ENCODE measurements around the gene PHLDA1.

DNA sequence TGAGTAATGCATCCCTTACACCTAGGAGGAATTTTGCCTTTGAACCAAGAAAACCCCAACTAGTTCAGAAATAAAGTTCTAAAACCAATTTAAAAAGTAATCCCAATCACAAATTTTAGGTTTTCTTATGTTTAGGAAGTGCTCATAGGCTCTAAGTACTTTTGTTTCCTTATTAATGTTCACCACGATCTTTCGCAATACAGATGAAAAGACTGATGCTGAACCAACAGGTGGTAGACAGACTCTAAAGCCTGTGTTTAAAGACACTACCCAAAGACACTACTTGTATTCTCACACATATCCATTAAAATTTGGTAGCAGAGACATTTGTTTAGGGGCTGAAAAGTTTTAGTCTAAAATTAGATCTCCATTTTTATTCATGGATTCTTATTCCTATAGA, 10.6 kb upstream of the PHLDA1 start:
- TF ChIP-seq, protein P1, sequence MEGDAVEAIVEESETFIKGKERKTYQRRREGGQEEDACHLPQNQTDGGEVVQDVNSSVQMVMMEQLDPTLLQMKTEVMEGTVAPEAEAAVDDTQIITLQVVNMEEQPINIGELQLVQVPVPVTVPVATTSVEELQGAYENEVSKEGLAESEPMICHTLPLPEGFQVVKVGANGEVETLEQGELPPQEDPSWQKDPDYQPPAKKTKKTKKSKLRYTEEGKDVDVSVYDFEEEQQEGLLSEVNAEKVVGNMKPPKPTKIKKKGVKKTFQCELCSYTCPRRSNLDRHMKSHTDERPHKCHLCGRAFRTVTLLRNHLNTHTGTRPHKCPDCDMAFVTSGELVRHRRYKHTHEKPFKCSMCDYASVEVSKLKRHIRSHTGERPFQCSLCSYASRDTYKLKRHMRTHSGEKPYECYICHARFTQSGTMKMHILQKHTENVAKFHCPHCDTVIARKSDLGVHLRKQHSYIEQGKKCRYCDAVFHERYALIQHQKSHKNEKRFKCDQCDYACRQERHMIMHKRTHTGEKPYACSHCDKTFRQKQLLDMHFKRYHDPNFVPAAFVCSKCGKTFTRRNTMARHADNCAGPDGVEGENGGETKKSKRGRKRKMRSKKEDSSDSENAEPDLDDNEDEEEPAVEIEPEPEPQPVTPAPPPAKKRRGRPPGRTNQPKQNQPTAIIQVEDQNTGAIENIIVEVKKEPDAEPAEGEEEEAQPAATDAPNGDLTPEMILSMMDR (IDR thresholded peaks at IDR 0.05) = no peak
- TF ChIP-seq ZFX (IDR thresholded peaks at IDR 0.05; ENCODE audit: borderline replicate concordance) = no peak
